HG03521 (cell line): ENCODE results near the gene GALC.
"Not testable (repeated sequence)": the region's sequence is repeated elsewhere in the genome, so short reads cannot be mapped to it uniquely, and the experiment has no call there.

Source experiments
- ATAC-seq: cut with Tn5 transposase; IDR thresholded peaks from one replicate; pipeline ENCODE4 v1.9.1; 2021; ENCODE audit warnings: mild to moderate bottlenecking, moderate library complexity; ENCODE audit not compliant: unreplicated experiment

GALC gene

GRCh38 chr14:87992718-87993628, at the start of gene GALC:
Gene GALC, minus strand, starts transcription at chr14:87993182. Its CDS starts 18 bp downstream, at chr14:87993164.
- peak; percentile 86 for ATAC-seq

- ATAC-seq = no peak
These were observed 47.2 kb upstream of the GALC start for GRCh38 chr14:88040146-88040545.

- no peak for ATAC-seq
These were observed 46.2 kb upstream of the GALC start for GRCh38 chr14:88039197-88039596.

- ATAC-seq = no peak
These were observed 44.3 kb upstream of the GALC start for GRCh38 chr14:88037325-88037724.

GRCh38 chr14:88036422-88036821, 43.4 kb upstream of the GALC start:
- ATAC-seq = no peak

- ATAC-seq = no peak
These were observed 41.1 kb upstream of the GALC start for GRCh38 chr14:88034076-88034475.

GRCh38 chr14:88032373-88032772, 39.4 kb upstream of the GALC start:
- ATAC-seq = no peak

- ATAC-seq = no peak
These were observed 37.9 kb upstream of the GALC start for GRCh38 chr14:88030892-88031291.

GRCh38 chr14:88030079-88030478, 37.1 kb upstream of the GALC start:
- no peak for ATAC-seq

- no peak for ATAC-seq
These were observed 36.5 kb upstream of the GALC start for GRCh38 chr14:88029500-88029899.

GRCh38 chr14:88026890-88027289, 33.9 kb upstream of the GALC start:
- no peak for ATAC-seq

- ATAC-seq = no peak
These were observed 32.3 kb upstream of the GALC start for GRCh38 chr14:88025313-88025712.

GRCh38 chr14:88024252-88025086, 31.5 kb upstream of the GALC start:
- not testable (repeated sequence) for ATAC-seq

GRCh38 chr14:88023658-88024187, 30.7 kb upstream of the GALC start:
- ATAC-seq = no peak

- ATAC-seq = no peak
These were observed 24.6 kb upstream of the GALC start for GRCh38 chr14:88017535-88017934.

GRCh38 chr14:88016768-88017167, 23.8 kb upstream of the GALC start:
- no peak for ATAC-seq

GRCh38 chr14:88013750-88014349, 20.9 kb upstream of the GALC start:
- ATAC-seq = peak; percentile 93

- ATAC-seq = no peak
These were observed 19.5 kb upstream of the GALC start for GRCh38 chr14:88012495-88012894.

- no peak for ATAC-seq
These were observed 17.3 kb upstream of the GALC start for GRCh38 chr14:88010331-88010730.

GRCh38 chr14:88009486-88009885, 16.5 kb upstream of the GALC start:
- no peak for ATAC-seq
